Neural cell (in vitro differentiated cells): Measurements from ENCODE around the gene UQCRC1. TPM values are rescaled to one million over a fixed set of nuclear protein-coding genes. Genes with fewer than 3 reads are reported as not detected.
A peak's percentile ranks its signal among the peaks of the same experiment; 100 is the strongest.

Experiments used
- H2AFZ ChIP-seq: fragments of 200-600, 300-800 bp; sonication (generic), shearing (Covaris generic); 2 replicates; pipeline ENCODE4 v1.6.0; 2014; ENCODE audit warnings: low read depth, mild to moderate bottlenecking, antibody characterized with exemption, low read length, moderate library complexity
- H3F3A ChIP-seq: fragments of 200-600 bp; shearing (Covaris generic); 2 replicates; pipeline ENCODE4 v1.6.1; 2016; ENCODE audit warnings: mild to moderate bottlenecking, moderate library complexity, mixed read lengths, antibody characterized with exemption, low read length; ENCODE audit not compliant: insufficient read depth, poor library complexity, severe bottlenecking
- H3K27ac ChIP-seq: fragments of 200-600, 300-800 bp; sonication (generic), shearing (Covaris generic); 2 replicates; pipeline ENCODE4 v1.5.1; 2014; ENCODE audit warnings: mild to moderate bottlenecking, low read length, moderate library complexity
- H3K27me3 ChIP-seq: fragments of 300-800, 200-600 bp; sonication (generic), shearing (Covaris generic); 2 replicates; pipeline ENCODE4 v1.6.0; 2014; ENCODE audit warnings: mild to moderate bottlenecking, low read depth, low read length, moderate library complexity; ENCODE audit not compliant: insufficient read depth
- H3K36me3 ChIP-seq: fragments of 300-800, 200-600 bp; sonication (generic), shearing (Covaris generic); 2 replicates; pipeline ENCODE4 v1.5.1; 2014; ENCODE audit warnings: mild to moderate bottlenecking, antibody characterized with exemption, low read length, moderate library complexity; ENCODE audit not compliant: insufficient read depth
- H3K4me2 ChIP-seq: fragments of 300-800, 200-600 bp; sonication (generic), shearing (Covaris generic); 2 replicates; pipeline ENCODE4 v1.6.0; 2014; ENCODE audit warnings: mild to moderate bottlenecking, low read length
- H3K4me3 ChIP-seq: fragments of 300-800, 200-600 bp; sonication (generic), shearing (Covaris generic); 2 replicates; pipeline ENCODE4 v1.5.1; 2014; ENCODE audit warnings: mild to moderate bottlenecking, low read length, moderate library complexity
- H3K79me2 ChIP-seq: fragments of 200-600 bp; shearing (Covaris generic); replicated peaks from 2 replicates; pipeline ENCODE4 v1.6.0; 2014; ENCODE audit warnings: mild to moderate bottlenecking, low read length, moderate library complexity; ENCODE audit not compliant: insufficient read depth
- H3K9ac ChIP-seq: fragments of 300-800, 200-600 bp; sonication (generic), shearing (Covaris generic); 2 replicates; pipeline ENCODE4 v1.6.1; 2016; ENCODE audit warnings: mild to moderate bottlenecking, low read length, mixed read lengths
- H3K9me2 ChIP-seq: fragments of 200-600 bp; shearing (Covaris generic); 2 replicates; pipeline ENCODE4 v1.6.1; 2016; ENCODE audit warnings: mild to moderate bottlenecking, low read length, mixed read lengths; ENCODE audit not compliant: insufficient read depth
- H3K9me3 ChIP-seq: fragments of 200-600, 300-800 bp; sonication (generic), shearing (Covaris generic); 2 replicates; pipeline ENCODE4 v1.6.1; 2016; ENCODE audit warnings: mild to moderate bottlenecking, mixed run types, low read length, moderate library complexity, mixed read lengths
- H4K20me1 ChIP-seq: fragments of 200-600 bp; shearing (Covaris generic); 2 replicates; pipeline ENCODE4 v1.6.1; 2016; ENCODE audit warnings: mild to moderate bottlenecking, mixed run types; ENCODE audit not compliant: insufficient read depth
- CTCF ChIP-seq: fragments of 450-650 bp; IDR thresholded peaks from 2 replicates; pipeline ENCODE4 v1.5.1; 2014; ENCODE audit warnings: antibody characterized with exemption, mild to moderate bottlenecking, moderate library complexity; ENCODE audit not compliant: poor library complexity, severe bottlenecking
- EP300 ChIP-seq: fragments of 450-650 bp; conservative IDR thresholded peaks from 2 replicates; pipeline ENCODE4 v1.6.1; 2014; ENCODE audit warnings: antibody characterized with exemption, mild to moderate bottlenecking, moderate library complexity; ENCODE audit not compliant: poor library complexity, severe bottlenecking
- EZH2 ChIP-seq: fragments of 200-600, 300-800 bp; shearing (Covaris generic), sonication (generic); IDR thresholded peaks from 2 replicates; pipeline ENCODE4 v1.6.1; 2014; ENCODE audit warnings: antibody characterized with exemption, low read length, borderline replicate concordance, mild to moderate bottlenecking; ENCODE audit not compliant: insufficient read depth, poor library complexity, severe bottlenecking
- MXI1 ChIP-seq: fragments of 450-650 bp; conservative IDR thresholded peaks from 2 replicates; pipeline ENCODE4 v1.6.1; 2014; ENCODE audit warnings: antibody characterized with exemption, mild to moderate bottlenecking; ENCODE audit not compliant: poor library complexity, severe bottlenecking
- POLR2AphosphoS5 ChIP-seq: IDR thresholded peaks from 2 replicates; pipeline ENCODE4 v1.6.1; 2012
- RAD21 ChIP-seq: fragments of 450-650 bp; conservative IDR thresholded peaks from 2 replicates; pipeline ENCODE4 v1.6.1; 2014; ENCODE audit warnings: antibody characterized with exemption, mild to moderate bottlenecking, moderate library complexity
- SMC3 ChIP-seq: fragments of 450-650 bp; conservative IDR thresholded peaks from 2 replicates; pipeline ENCODE4 v1.6.1; 2014; ENCODE audit warnings: antibody characterized with exemption, mild to moderate bottlenecking, moderate library complexity; ENCODE audit not compliant: poor library complexity
- TAF1 ChIP-seq: IDR thresholded peaks from 2 replicates; pipeline ENCODE4 v1.6.1; 2012; ENCODE audit warnings: low read depth
- polyA plus RNA-seq: library from polyadenylated mRNA; depleted of rRNA; stranded (reverse); fragments of >200 nt; gene quantifications from 2 replicates; pipeline ENCODE4 v1.2.3, GENCODE V29; 2014
- TF ChIP-seq, protein P1 (sequence below): IDR thresholded peaks from 2 replicates; pipeline ENCODE4 v1.6.1; 2012; ENCODE audit warnings: borderline replicate concordance

The UQCRC1 gene
- polyA plus RNA-seq, 1 donor from 2014 or later: 333 TPM

- Histone ChIP-seq H3K36me3 (no peaks in the 10 kb centered on the region), H3F3A (no peaks in the 10 kb centered on the region), H3K4me2 (no peak overlapping the region), H3K9me2 (no peaks in the 10 kb centered on the region), H4K20me1 (peaks cover 39% of the 10 kb centered on the region), H3K79me2 (no peaks in the 10 kb centered on the region), H3K4me3 (no peak overlapping the region), H3K27ac (no peak overlapping the region), H3K9ac (no peak overlapping the region), H3K9me3 (no peaks in the 10 kb centered on the region), H3K27me3 (no peaks in the 10 kb centered on the region), H2AFZ (no peak overlapping the region)
- no peak for TF ChIP-seq RAD21
- TF ChIP-seq SMC3: no peak
- TF ChIP-seq, protein P1, sequence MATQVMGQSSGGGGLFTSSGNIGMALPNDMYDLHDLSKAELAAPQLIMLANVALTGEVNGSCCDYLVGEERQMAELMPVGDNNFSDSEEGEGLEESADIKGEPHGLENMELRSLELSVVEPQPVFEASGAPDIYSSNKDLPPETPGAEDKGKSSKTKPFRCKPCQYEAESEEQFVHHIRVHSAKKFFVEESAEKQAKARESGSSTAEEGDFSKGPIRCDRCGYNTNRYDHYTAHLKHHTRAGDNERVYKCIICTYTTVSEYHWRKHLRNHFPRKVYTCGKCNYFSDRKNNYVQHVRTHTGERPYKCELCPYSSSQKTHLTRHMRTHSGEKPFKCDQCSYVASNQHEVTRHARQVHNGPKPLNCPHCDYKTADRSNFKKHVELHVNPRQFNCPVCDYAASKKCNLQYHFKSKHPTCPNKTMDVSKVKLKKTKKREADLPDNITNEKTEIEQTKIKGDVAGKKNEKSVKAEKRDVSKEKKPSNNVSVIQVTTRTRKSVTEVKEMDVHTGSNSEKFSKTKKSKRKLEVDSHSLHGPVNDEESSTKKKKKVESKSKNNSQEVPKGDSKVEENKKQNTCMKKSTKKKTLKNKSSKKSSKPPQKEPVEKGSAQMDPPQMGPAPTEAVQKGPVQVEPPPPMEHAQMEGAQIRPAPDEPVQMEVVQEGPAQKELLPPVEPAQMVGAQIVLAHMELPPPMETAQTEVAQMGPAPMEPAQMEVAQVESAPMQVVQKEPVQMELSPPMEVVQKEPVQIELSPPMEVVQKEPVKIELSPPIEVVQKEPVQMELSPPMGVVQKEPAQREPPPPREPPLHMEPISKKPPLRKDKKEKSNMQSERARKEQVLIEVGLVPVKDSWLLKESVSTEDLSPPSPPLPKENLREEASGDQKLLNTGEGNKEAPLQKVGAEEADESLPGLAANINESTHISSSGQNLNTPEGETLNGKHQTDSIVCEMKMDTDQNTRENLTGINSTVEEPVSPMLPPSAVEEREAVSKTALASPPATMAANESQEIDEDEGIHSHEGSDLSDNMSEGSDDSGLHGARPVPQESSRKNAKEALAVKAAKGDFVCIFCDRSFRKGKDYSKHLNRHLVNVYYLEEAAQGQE: no peak
- no peak for TF ChIP-seq EZH2
- TF ChIP-seq TAF1: no peak
- no peak for TF ChIP-seq EP300
- TF ChIP-seq POLR2AphosphoS5: no peak
- no peak for TF ChIP-seq CTCF
- TF ChIP-seq MXI1: no peak
Measured at GRCh38 chr3:48637305-48637704, 27.9 kb upstream of the UQCRC1 start.

DNA sequence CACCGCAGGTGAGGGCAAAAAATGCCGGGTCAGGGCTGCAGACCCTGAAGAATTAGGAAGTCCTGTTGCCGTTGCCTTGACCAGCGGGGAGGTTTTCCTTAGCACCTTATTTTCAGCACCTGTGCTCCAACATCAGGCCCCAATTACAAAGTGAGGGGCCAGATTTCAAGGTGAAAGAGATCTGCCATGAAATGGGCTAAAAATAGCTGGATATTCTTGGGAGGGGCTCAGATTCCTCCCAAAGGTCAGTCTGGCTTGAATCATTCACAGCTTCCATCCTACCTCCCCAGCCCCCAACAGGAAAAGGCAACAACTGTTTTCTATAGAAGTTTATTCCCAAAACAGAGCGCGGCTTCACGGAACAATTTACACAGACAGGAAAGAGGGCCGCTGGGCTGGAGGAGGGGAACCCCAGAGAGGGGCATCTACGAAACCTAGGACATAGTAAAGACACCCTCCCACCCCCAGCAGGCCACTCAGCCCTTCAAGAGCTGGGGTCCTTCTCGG, 26.8 kb upstream of the UQCRC1 start:
- peak overlapping the region; percentile 80 for H3K4me3 ChIP-seq
- TF ChIP-seq RAD21 (no peak), SMC3 (no peak), EP300 (no peak), MXI1 (no peak), EZH2 (no peak), TAF1 (no peak), CTCF (no peak), POLR2AphosphoS5 (no peak)
- TF ChIP-seq, protein P1: no peak
- H3K9me3 ChIP-seq: no peaks in the 10 kb centered on the region
- no peaks in the 10 kb centered on the region for H3K27me3 ChIP-seq
- no peak overlapping the region for H2AFZ ChIP-seq
- H3K36me3 ChIP-seq: no peaks in the 10 kb centered on the region
- H3F3A ChIP-seq: no peaks in the 10 kb centered on the region
- H3K79me2 ChIP-seq: no peaks in the 10 kb centered on the region
- H3K9ac ChIP-seq: no peak overlapping the region
- peaks cover 39% of the 10 kb centered on the region for H4K20me1 ChIP-seq
- peak overlapping the region; percentile 30 for H3K4me2 ChIP-seq
- no peaks in the 10 kb centered on the region for H3K9me2 ChIP-seq
- no peak overlapping the region for H3K27ac ChIP-seq
